Neuronal stem cell (in vitro differentiated cells): Measurements from ENCODE around the gene SPOCK1.

Experiments
- DNase-seq: peaks from one replicate; pipeline ENCODE4 v3.0.0-alpha.2; 2013; ENCODE audit warnings: low spot score
- H2AFZ ChIP-seq: one replicate; pipeline ENCODE4 v1.6.1; 2013; ENCODE audit warnings: mild to moderate bottlenecking, low read length, inconsistent platforms
- H2AK5ac ChIP-seq: 2 replicates; pipeline ENCODE4 v1.6.1; 2013; ENCODE audit warnings: low read depth, mild to moderate bottlenecking, inconsistent platforms, low read length, moderate library complexity, mixed read lengths
- H2BK120ac ChIP-seq: 2 replicates; pipeline ENCODE4 v1.6.1; 2013; ENCODE audit warnings: low read depth, mild to moderate bottlenecking, inconsistent platforms, low read length, moderate library complexity, mixed read lengths
- H2BK12ac ChIP-seq: one replicate; pipeline ENCODE4 v1.6.1; 2013; ENCODE audit warnings: low read length, inconsistent platforms
- H2BK15ac ChIP-seq: 2 replicates; pipeline ENCODE4 v1.6.1; 2013; ENCODE audit warnings: mild to moderate bottlenecking, low read length, inconsistent platforms, mixed read lengths
- H2BK5ac ChIP-seq: one replicate; pipeline ENCODE4 v1.6.1; 2013; ENCODE audit warnings: inconsistent platforms, mild to moderate bottlenecking, low read length, moderate library complexity
- H3K14ac ChIP-seq: one replicate; pipeline ENCODE4 v1.6.1; 2013; ENCODE audit warnings: low read length, inconsistent platforms
- H3K18ac ChIP-seq: 2 replicates; pipeline ENCODE4 v1.6.1; 2013; ENCODE audit warnings: low read length, inconsistent platforms
- H3K23ac ChIP-seq: 2 replicates; pipeline ENCODE4 v1.6.1; 2013; ENCODE audit warnings: low read depth, mild to moderate bottlenecking, mixed read lengths, low read length, inconsistent platforms; ENCODE audit not compliant: poor library complexity
- H3K27ac ChIP-seq: replicated peaks from 3 replicates; pipeline ENCODE4 v1.5.1; 2013; ENCODE audit warnings: low read length, inconsistent platforms
- H3K27me3 ChIP-seq, 3 experiments: 2 replicates each; pipeline ENCODE4 v1.6.1; 2013; ENCODE audit warnings: low read length in 3 of 3, mild to moderate bottlenecking in 2 of 3, inconsistent platforms in 1 of 3, low read depth in 1 of 3, mixed read lengths in 1 of 3, moderate library complexity in 1 of 3; ENCODE audit not compliant: control insufficient read depth in 3 of 3, insufficient read depth in 3 of 3
- H3K36me3 ChIP-seq, 2 donors: replicated peaks in 1 of 2; 2 replicates each; pipeline ENCODE4 v1.6.1; 2013; ENCODE audit warnings: low read length in 2 of 2; ENCODE audit not compliant: control insufficient read depth in 2 of 2, insufficient read depth in 2 of 2
- H3K4ac ChIP-seq: 2 replicates; pipeline ENCODE4 v1.6.1; 2013; ENCODE audit warnings: inconsistent platforms, mild to moderate bottlenecking, low read length, moderate library complexity
- H3K4me1 ChIP-seq, 2 donors: 1 replicate in 1 of 2; 2 replicates in 1 of 2; pipeline ENCODE4 v1.6.1; 2013; ENCODE audit warnings: low read length in 2 of 2, low read depth in 1 of 2; ENCODE audit not compliant: control insufficient read depth in 2 of 2, insufficient read depth in 1 of 2
- H3K4me2 ChIP-seq: one replicate; pipeline ENCODE4 v1.6.1; 2013; ENCODE audit warnings: mild to moderate bottlenecking, low read length, inconsistent platforms; ENCODE audit not compliant: insufficient read depth, poor library complexity, severe bottlenecking
- H3K4me3 ChIP-seq, 2 donors: 2 replicates each; pipeline ENCODE4 v1.5.1; 2013; ENCODE audit warnings: low read length in 2 of 2, mild to moderate bottlenecking in 2 of 2, inconsistent platforms in 1 of 2, moderate library complexity in 1 of 2
- H3K79me1 ChIP-seq: one replicate; pipeline ENCODE4 v1.6.1; 2013; ENCODE audit warnings: low read depth, mild to moderate bottlenecking, inconsistent platforms, low read length, moderate library complexity
- H3K9ac ChIP-seq: one replicate; pipeline ENCODE4 v1.6.1; 2013; ENCODE audit warnings: mild to moderate bottlenecking, low read depth, low read length, inconsistent platforms; ENCODE audit not compliant: poor library complexity
- H3K9me3 ChIP-seq, 2 donors: replicated peaks in 1 of 2; 2 replicates each; pipeline versions ENCODE3 to v1.6.1; 2013; ENCODE audit warnings: low read length in 2 of 2, mild to moderate bottlenecking in 2 of 2, inconsistent platforms in 1 of 2, low read depth in 1 of 2, mixed read lengths in 1 of 2, moderate library complexity in 1 of 2; ENCODE audit not compliant: control insufficient read depth in 2 of 2, insufficient read depth in 1 of 2
- H4K8ac ChIP-seq: one replicate; pipeline ENCODE4 v1.6.1; 2013; ENCODE audit warnings: low read depth, mild to moderate bottlenecking, inconsistent platforms, low read length, moderate library complexity
- H4K91ac ChIP-seq: one replicate; pipeline ENCODE4 v1.6.1; 2013; ENCODE audit warnings: low read length, low read depth, mild to moderate bottlenecking, inconsistent platforms; ENCODE audit not compliant: poor library complexity
- WGBS, 2 donors: extraction: QIAGEN DNeasy Blood & Tissue Kit; methylation state at CpG; one replicate each; pipeline ENCODE4 v1.1.7; 2013; ENCODE audit warnings: missing lambda C conversion rate in 2 of 2, mixed read lengths in 1 of 2; ENCODE audit not compliant: insufficient read length in 2 of 2, insufficient replicate concordance in 1 of 2; ENCODE audit errors: extremely low coverage in 2 of 2; 5-methylcytosine and 5-hydroxymethylcytosine counted together

SPOCK1 gene

GRCh38 chr5:137184734-137185133, 314.4 kb downstream of the SPOCK1 start:
- DNase-seq, result no peak
- H3K23ac ChIP-seq, result no peak overlapping the region
- H3K9ac ChIP-seq, result no peak overlapping the region
- H2AK5ac ChIP-seq, result no peak overlapping the region
- H3K27me3 ChIP-seq, result no peaks in the 10 kb centered on the region
- H3K9me3 ChIP-seq, result no peaks in the 10 kb centered on the region
- H2BK12ac ChIP-seq, result no peak overlapping the region
- no peak overlapping the region for H3K4me3 ChIP-seq
- no peaks in the 10 kb centered on the region for H3K36me3 ChIP-seq
- peak overlapping the region; percentile 18 for H2BK15ac ChIP-seq
- WGBS, 2 donors, result no CpG with 5 or more reads among the region's 2 CpGs
- no peaks in the 10 kb centered on the region for H3K79me1 ChIP-seq
- H3K4me1 ChIP-seq, result peaks cover 0 to 19% of the 10 kb centered on the region in 2 donors
- H2AFZ ChIP-seq, result no peak overlapping the region
- no peak overlapping the region for H3K14ac ChIP-seq
- no peak overlapping the region for H4K91ac ChIP-seq
- H3K4ac ChIP-seq, result no peak overlapping the region
- no peak overlapping the region for H3K4me2 ChIP-seq
- no peak overlapping the region for H2BK120ac ChIP-seq
- no peak overlapping the region for H4K8ac ChIP-seq
- H3K18ac ChIP-seq, result no peak overlapping the region
- no peak overlapping the region for H2BK5ac ChIP-seq
- no peak overlapping the region for H3K27ac ChIP-seq

DNA sequence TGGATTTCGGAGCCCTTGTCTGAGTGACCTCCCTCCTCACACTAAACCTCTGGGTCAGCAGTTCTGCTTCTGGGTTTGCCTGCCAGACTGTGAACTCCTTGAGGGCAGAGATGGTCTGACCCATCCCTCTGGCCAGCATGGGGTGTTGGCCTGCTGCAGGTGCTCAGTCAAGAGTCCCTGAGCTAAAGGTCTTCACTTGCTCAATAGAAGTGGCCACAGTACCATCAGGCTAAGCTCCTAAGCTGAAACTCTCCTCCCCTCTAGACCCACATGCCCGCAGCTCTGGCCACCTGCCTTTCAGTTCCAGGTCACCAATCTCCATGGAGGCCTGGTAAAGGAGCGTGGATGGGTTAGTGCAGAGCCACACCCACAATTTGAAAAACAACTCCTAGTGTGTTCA, 316.6 kb downstream of the SPOCK1 start:
- no peak overlapping the region for H2BK5ac ChIP-seq
- H3K79me1 ChIP-seq, result no peaks in the 10 kb centered on the region
- H3K23ac ChIP-seq, result no peak overlapping the region
- H2BK12ac ChIP-seq, result no peak overlapping the region
- H3K14ac ChIP-seq, result no peak overlapping the region
- no peak overlapping the region for H4K8ac ChIP-seq
- H2AK5ac ChIP-seq, result no peak overlapping the region
- H3K36me3 ChIP-seq, result no peaks in the 10 kb centered on the region
- no peak overlapping the region for H2BK120ac ChIP-seq
- no peaks in the 10 kb centered on the region for H3K9me3 ChIP-seq
- H3K4ac ChIP-seq, result no peak overlapping the region
- H4K91ac ChIP-seq, result no peak overlapping the region
- no CpG with 5 or more reads among the region's 3 CpGs for WGBS, 2 donors
- no peak overlapping the region for H2BK15ac ChIP-seq
- H3K4me3 ChIP-seq, result no peak overlapping the region
- H3K27me3 ChIP-seq, result no peaks in the 10 kb centered on the region
- no peak overlapping the region for H3K4me2 ChIP-seq
- peaks cover 0 to 29% of the 10 kb centered on the region in 2 donors for H3K4me1 ChIP-seq
- no peak overlapping the region for H3K9ac ChIP-seq
- H3K18ac ChIP-seq, result peak overlapping the region; percentile 61
- no peak for DNase-seq
- H3K27ac ChIP-seq, result no peak overlapping the region
- H2AFZ ChIP-seq, result no peak overlapping the region

GRCh38 chr5:137181667-137182066, 317.5 kb downstream of the SPOCK1 start:
- Histone ChIP-seq H3K4me2 (no peak overlapping the region), H3K36me3 (no peaks in the 10 kb centered on the region), H3K79me1 (no peaks in the 10 kb centered on the region), H3K9ac (no peak overlapping the region), H3K23ac (no peak overlapping the region), H2AFZ (no peak overlapping the region), H3K18ac (no peak overlapping the region), H2BK12ac (no peak overlapping the region), H3K4me1 (peaks cover 0 to 29% of the 10 kb centered on the region in 2 donors), H3K14ac (no peak overlapping the region), H2BK5ac (no peak overlapping the region), H3K9me3 (no peaks in the 10 kb centered on the region), H2BK120ac (no peak overlapping the region), H3K4ac (no peak overlapping the region), H3K27me3 (no peaks in the 10 kb centered on the region), H4K8ac (no peak overlapping the region), H3K4me3 (no peak overlapping the region), H2AK5ac (no peak overlapping the region), H3K27ac (no peak overlapping the region), H4K91ac (no peak overlapping the region), H2BK15ac (no peak overlapping the region)
- DNase-seq, result no peak
- WGBS, 2 donors, result no CpG with 5 or more reads among the region's 2 CpGs

GRCh38 chr5:137179203-137179602, 319.9 kb downstream of the SPOCK1 start:
- Histone ChIP-seq H3K23ac (no peak overlapping the region), H2AFZ (no peak overlapping the region), H4K91ac (no peak overlapping the region), H3K9me3 (no peaks in the 10 kb centered on the region), H3K14ac (no peak overlapping the region), H3K79me1 (no peaks in the 10 kb centered on the region), H2BK5ac (no peak overlapping the region), H2BK12ac (no peak overlapping the region), H3K18ac (no peak overlapping the region), H3K4me1 (peaks cover 0 to 28% of the 10 kb centered on the region in 2 donors), H3K36me3 (no peaks in the 10 kb centered on the region), H4K8ac (no peak overlapping the region), H3K27ac (no peak overlapping the region), H3K4me2 (no peak overlapping the region), H3K27me3 (no peaks in the 10 kb centered on the region), H3K4me3 (no peak overlapping the region), H3K9ac (no peak overlapping the region), H2BK15ac (no peak overlapping the region), H3K4ac (no peak overlapping the region), H2BK120ac (no peak overlapping the region), H2AK5ac (no peak overlapping the region)
- no peak for DNase-seq
- WGBS, 2 donors, result no CpG with 5 or more reads among the region's 2 CpGs
